Karpas-422 (cell line): Measurements from ENCODE around the gene SNX14. TPM values are rescaled to one million over a fixed set of nuclear protein-coding genes. Genes with fewer than 3 reads are reported as not detected.

Experiments
- DNase-seq: peaks from one replicate; pipeline ENCODE4 v3.0.0-alpha.2; 2015
- H2AFZ ChIP-seq: fragments of 200-600 bp; sonication (generic); 2 replicates; pipeline ENCODE4 v1.6.1; 2014; ENCODE audit warnings: antibody characterized with exemption, low read length, mixed read lengths
- H3K27ac ChIP-seq: fragments of 200-600 bp; sonication (generic); 2 replicates; pipeline ENCODE4 v1.5.1; 2014; ENCODE audit warnings: mild to moderate bottlenecking, low read length, moderate library complexity
- H3K27me3 ChIP-seq: fragments of 200-600 bp; sonication (generic); 2 replicates; pipeline ENCODE4 v1.6.1; 2014; ENCODE audit warnings: low read length, mixed read lengths
- H3K36me3 ChIP-seq: fragments of 200-600 bp; sonication (generic); 2 replicates; pipeline ENCODE4 v1.6.1; 2014; ENCODE audit warnings: low read length, mixed read lengths; ENCODE audit not compliant: insufficient read depth
- H3K4me1 ChIP-seq: fragments of 200-600 bp; sonication (generic); 2 replicates; pipeline ENCODE4 v1.6.1; 2014; ENCODE audit warnings: mild to moderate bottlenecking, low read length, mixed read lengths
- H3K4me2 ChIP-seq: fragments of 200-600 bp; sonication (generic); 2 replicates; pipeline ENCODE4 v1.6.1; 2014; ENCODE audit warnings: low read length, low read depth, mild to moderate bottlenecking; ENCODE audit not compliant: poor library complexity, severe bottlenecking
- H3K4me3 ChIP-seq: fragments of 200-600 bp; sonication (generic); 2 replicates; pipeline ENCODE4 v1.5.1; 2014; ENCODE audit warnings: mild to moderate bottlenecking, antibody characterized with exemption, low read length, mixed read lengths
- H3K79me2 ChIP-seq: fragments of 200-600 bp; sonication (generic); 2 replicates; pipeline ENCODE4 v1.6.1; 2014; ENCODE audit warnings: mild to moderate bottlenecking, low read length, mixed read lengths
- H3K9ac ChIP-seq: fragments of 200-600 bp; sonication (generic); 2 replicates; pipeline ENCODE4 v1.6.0; 2014; ENCODE audit warnings: low read length
- H3K9me2 ChIP-seq: fragments of 200-600 bp; sonication (generic), shearing (Covaris generic); replicated peaks from 2 replicates; pipeline ENCODE4 v1.6.0; 2014; ENCODE audit warnings: mild to moderate bottlenecking, low read length, moderate library complexity; ENCODE audit not compliant: insufficient read depth
- H3K9me3 ChIP-seq: fragments of 300-700, 200-600 bp; sonication (generic); 2 replicates; pipeline ENCODE4 v1.6.1; 2014; ENCODE audit warnings: low read length, mixed read lengths
- H4K20me1 ChIP-seq: fragments of 200-600 bp; sonication (generic); 2 replicates; pipeline ENCODE4 v1.6.1; 2014; ENCODE audit warnings: mild to moderate bottlenecking, antibody characterized with exemption, low read length, low read depth; ENCODE audit not compliant: insufficient read depth
- total RNA-seq: library from RNA; depleted of rRNA; stranded (reverse); fragments of >200 nt; shearing (Covaris generic); gene quantifications from 2 replicates; pipeline ENCODE4 v1.2.3, GENCODE V29; 2014; ENCODE audit warnings: low replicate concordance

Gene SNX14
- total RNA-seq, 1 experiment from 2014 or later: 153 TPM

- Histone ChIP-seq H3K4me3 (no peak overlapping the region), H4K20me1 (no peaks in the 10 kb centered on the region), H2AFZ (no peak overlapping the region), H3K4me2 (no peak overlapping the region), H3K79me2 (no peaks in the 10 kb centered on the region), H3K9ac (no peak overlapping the region), H3K9me3 (no peaks in the 10 kb centered on the region), H3K4me1 (no peaks in the 10 kb centered on the region), H3K27me3 (no peaks in the 10 kb centered on the region), H3K9me2 (no peaks in the 10 kb centered on the region), H3K27ac (no peak overlapping the region), H3K36me3 (no peaks in the 10 kb centered on the region)
- no peak for DNase-seq
Observed at GRCh38 chr6:85472744-85473143, 120.9 kb downstream of the SNX14 start.

GRCh38 chr6:85470023-85470410 is 123.6 kb downstream of the SNX14 start:
- Histone ChIP-seq H3K27me3 (no peaks in the 10 kb centered on the region), H3K4me1 (no peaks in the 10 kb centered on the region), H3K4me3 (no peak overlapping the region), H3K4me2 (no peak overlapping the region), H3K27ac (no peak overlapping the region), H3K9ac (no peak overlapping the region), H3K9me2 (no peaks in the 10 kb centered on the region), H2AFZ (no peak overlapping the region), H3K9me3 (no peaks in the 10 kb centered on the region), H3K79me2 (no peaks in the 10 kb centered on the region), H4K20me1 (no peaks in the 10 kb centered on the region), H3K36me3 (no peaks in the 10 kb centered on the region)
- DNase-seq: no peak

- H3K27ac ChIP-seq: no peak overlapping the region
- H3K9ac ChIP-seq: no peak overlapping the region
- no peaks in the 10 kb centered on the region for H4K20me1 ChIP-seq
- no peaks in the 10 kb centered on the region for H3K27me3 ChIP-seq
- no peaks in the 10 kb centered on the region for H3K36me3 ChIP-seq
- no peaks in the 10 kb centered on the region for H3K9me3 ChIP-seq
- H3K4me2 ChIP-seq: no peak overlapping the region
- H2AFZ ChIP-seq: no peak overlapping the region
- H3K4me3 ChIP-seq: no peak overlapping the region
- H3K4me1 ChIP-seq: no peaks in the 10 kb centered on the region
- no peaks in the 10 kb centered on the region for H3K9me2 ChIP-seq
- DNase-seq: no peak
- no peaks in the 10 kb centered on the region for H3K79me2 ChIP-seq
Observed at GRCh38 chr6:85469276-85470022, 124.2 kb downstream of the SNX14 start.

- no peaks in the 10 kb centered on the region for H4K20me1 ChIP-seq
- no peak overlapping the region for H3K9ac ChIP-seq
- no peak overlapping the region for H2AFZ ChIP-seq
- H3K79me2 ChIP-seq: no peaks in the 10 kb centered on the region
- no peaks in the 10 kb centered on the region for H3K4me1 ChIP-seq
- no peak for DNase-seq
- no peak overlapping the region for H3K4me2 ChIP-seq
- H3K4me3 ChIP-seq: no peak overlapping the region
- H3K9me3 ChIP-seq: no peaks in the 10 kb centered on the region
- H3K36me3 ChIP-seq: no peaks in the 10 kb centered on the region
- no peak overlapping the region for H3K27ac ChIP-seq
- no peaks in the 10 kb centered on the region for H3K27me3 ChIP-seq
- no peaks in the 10 kb centered on the region for H3K9me2 ChIP-seq
Observed at GRCh38 chr6:85468326-85468725, 125.3 kb downstream of the SNX14 start.

GRCh38 chr6:85465762-85466161 is 127.9 kb downstream of the SNX14 start:
- no peak for DNase-seq
- H3K4me3 ChIP-seq: no peak overlapping the region

GRCh38 chr6:85464722-85465150 is 128.9 kb downstream of the SNX14 start:
- no peaks in the 10 kb centered on the region; the same call in 1 of the 2 replicates for H3K27me3 ChIP-seq
- no peak overlapping the region for H3K9ac ChIP-seq
- H3K36me3 ChIP-seq: no peaks in the 10 kb centered on the region
- no peak overlapping the region for H3K27ac ChIP-seq
- H4K20me1 ChIP-seq: no peaks in the 10 kb centered on the region
- H3K9me2 ChIP-seq: no peaks in the 10 kb centered on the region
- H3K4me3 ChIP-seq: no peak overlapping the region
- H3K4me2 ChIP-seq: no peak overlapping the region
- H3K9me3 ChIP-seq: no peaks in the 10 kb centered on the region
- no peaks in the 10 kb centered on the region for H3K79me2 ChIP-seq
- no peaks in the 10 kb centered on the region for H3K4me1 ChIP-seq
- DNase-seq: no peak
- H2AFZ ChIP-seq: no peak overlapping the region

More at GRCh38 chr6:85465762-85466161, 127.9 kb downstream of the SNX14 start:
- Histone ChIP-seq H3K27me3 (no peaks in the 10 kb centered on the region), H3K27ac (no peak overlapping the region), H3K4me1 (no peaks in the 10 kb centered on the region), H4K20me1 (no peaks in the 10 kb centered on the region), H3K36me3 (no peaks in the 10 kb centered on the region), H3K9me2 (no peaks in the 10 kb centered on the region), H3K79me2 (no peaks in the 10 kb centered on the region), H3K9ac (no peak overlapping the region), H3K9me3 (no peaks in the 10 kb centered on the region), H3K4me2 (no peak overlapping the region), H2AFZ (no peak overlapping the region)

- H3K4me3 ChIP-seq: no peak overlapping the region
- no peaks in the 10 kb centered on the region for H4K20me1 ChIP-seq
- H3K4me1 ChIP-seq: no peaks in the 10 kb centered on the region
- DNase-seq: no peak
- no peaks in the 10 kb centered on the region for H3K9me2 ChIP-seq
- H3K9ac ChIP-seq: no peak overlapping the region
- no peaks in the 10 kb centered on the region for H3K9me3 ChIP-seq
- no peak overlapping the region for H3K4me2 ChIP-seq
- H3K27ac ChIP-seq: no peak overlapping the region
- H3K27me3 ChIP-seq: no peaks in the 10 kb centered on the region; the same call in 1 of the 2 replicates
- H3K79me2 ChIP-seq: no peaks in the 10 kb centered on the region
- H3K36me3 ChIP-seq: no peaks in the 10 kb centered on the region
- H2AFZ ChIP-seq: no peak overlapping the region
Observed at GRCh38 chr6:85464260-85464644, 129.4 kb downstream of the SNX14 start.

GRCh38 chr6:85463621-85464259 is 129.9 kb downstream of the SNX14 start:
- no peak overlapping the region for H3K27ac ChIP-seq
- no peaks in the 10 kb centered on the region for H4K20me1 ChIP-seq
- H3K79me2 ChIP-seq: no peaks in the 10 kb centered on the region
- no peaks in the 10 kb centered on the region for H3K9me2 ChIP-seq
- no peak overlapping the region for H3K4me2 ChIP-seq
- H3K9ac ChIP-seq: no peak overlapping the region
- no peak overlapping the region for H3K4me3 ChIP-seq
- no peaks in the 10 kb centered on the region; the same call in 1 of the 2 replicates for H3K27me3 ChIP-seq
- H3K36me3 ChIP-seq: no peaks in the 10 kb centered on the region
- H3K9me3 ChIP-seq: no peaks in the 10 kb centered on the region
- DNase-seq: no peak
- no peak overlapping the region for H2AFZ ChIP-seq
- no peaks in the 10 kb centered on the region for H3K4me1 ChIP-seq
